Trophoblast cell (in vitro differentiated cells and primary cell): ENCODE measurements around the gene SNED1.

ENCODE experiments used
- DNase-seq, 2 donors: peaks; one replicate each; pipeline ENCODE4 v3.0.0-alpha.2; 2016
- H2AFZ ChIP-seq: 2 replicates; pipeline ENCODE4 v1.6.1; 2013; ENCODE audit warnings: low read length, moderate library complexity, mild to moderate bottlenecking; ENCODE audit not compliant: insufficient read depth, poor library complexity
- H2AK5ac ChIP-seq: 2 replicates; pipeline ENCODE4 v1.6.1; 2013; ENCODE audit warnings: mild to moderate bottlenecking, low read length
- H2BK120ac ChIP-seq: 2 replicates; pipeline ENCODE4 v1.6.1; 2013; ENCODE audit warnings: low read length, mild to moderate bottlenecking, moderate library complexity; ENCODE audit not compliant: insufficient read depth, poor library complexity
- H2BK12ac ChIP-seq: 2 replicates; pipeline ENCODE4 v1.6.1; 2013; ENCODE audit warnings: mild to moderate bottlenecking, low read length, moderate library complexity
- H2BK5ac ChIP-seq: 2 replicates; pipeline ENCODE4 v1.6.1; 2013; ENCODE audit warnings: low read length, low read depth, moderate library complexity, mild to moderate bottlenecking; ENCODE audit not compliant: poor library complexity
- H3K14ac ChIP-seq: 2 replicates; pipeline ENCODE4 v1.6.1; 2013; ENCODE audit warnings: mild to moderate bottlenecking, low read length
- H3K18ac ChIP-seq: 2 replicates; pipeline ENCODE4 v1.6.1; 2013; ENCODE audit warnings: mild to moderate bottlenecking, low read length
- H3K23ac ChIP-seq: 2 replicates; pipeline ENCODE4 v1.6.1; 2013; ENCODE audit warnings: low read length
- H3K27ac ChIP-seq: 2 replicates; pipeline ENCODE4 v1.5.1; 2013; ENCODE audit warnings: low read depth, mild to moderate bottlenecking, inconsistent platforms, low read length, moderate library complexity
- H3K27me3 ChIP-seq: 2 replicates; pipeline ENCODE4 v1.6.1; 2013; ENCODE audit warnings: inconsistent platforms, mild to moderate bottlenecking, low read length, moderate library complexity; ENCODE audit not compliant: insufficient read depth
- H3K36me3 ChIP-seq, 2 experiments: 1 replicate in 1 of 2; 2 replicates in 1 of 2; pipeline ENCODE4 v1.6.1; 2013; ENCODE audit warnings: low read length in 2 of 2, mild to moderate bottlenecking in 2 of 2, moderate library complexity in 1 of 2; ENCODE audit not compliant: insufficient read depth in 2 of 2, control insufficient read depth in 1 of 2
- H3K4ac ChIP-seq: 2 replicates; pipeline ENCODE4 v1.6.1; 2013; ENCODE audit warnings: low read depth, mild to moderate bottlenecking, low read length, moderate library complexity
- H3K4me1 ChIP-seq, 2 experiments: 1 replicate in 1 of 2; 2 replicates in 1 of 2; pipeline ENCODE4 v1.6.1; 2013; ENCODE audit warnings: low read length in 2 of 2, mild to moderate bottlenecking in 2 of 2, moderate library complexity in 1 of 2; ENCODE audit not compliant: insufficient read depth in 2 of 2, control insufficient read depth in 1 of 2
- H3K4me2 ChIP-seq: 2 replicates; pipeline ENCODE4 v1.6.1; 2013; ENCODE audit warnings: inconsistent platforms, mild to moderate bottlenecking, low read length, moderate library complexity
- H3K4me3 ChIP-seq: 2 replicates; pipeline ENCODE4 v1.5.1; 2013; ENCODE audit warnings: mild to moderate bottlenecking, low read depth, low read length, inconsistent platforms
- H3K79me1 ChIP-seq: one replicate; pipeline ENCODE4 v1.6.1; 2013; ENCODE audit warnings: low read length
- H3K79me2 ChIP-seq: 2 replicates; pipeline ENCODE4 v1.6.1; 2013; ENCODE audit warnings: low read length, mild to moderate bottlenecking; ENCODE audit not compliant: control insufficient read depth, insufficient read depth, poor library complexity
- H3K9ac ChIP-seq: 2 replicates; pipeline ENCODE4 v1.6.1; 2013; ENCODE audit warnings: mild to moderate bottlenecking, low read length
- H3K9me3 ChIP-seq: 2 replicates; pipeline ENCODE4 v1.6.1; 2013; ENCODE audit warnings: low read depth, mild to moderate bottlenecking, control low read depth, inconsistent platforms, low read length; ENCODE audit not compliant: insufficient read depth
- H4K12ac ChIP-seq: 2 replicates; pipeline ENCODE4 v1.6.1; 2013; ENCODE audit warnings: low read depth, mild to moderate bottlenecking, low read length, moderate library complexity
- H4K8ac ChIP-seq: 2 replicates; pipeline ENCODE4 v1.6.1; 2013; ENCODE audit warnings: low read depth, mild to moderate bottlenecking, low read length, moderate library complexity
- H4K91ac ChIP-seq: one replicate; pipeline ENCODE4 v1.6.1; 2013; ENCODE audit warnings: low read depth, mild to moderate bottlenecking, low read length, moderate library complexity
- WGBS: extraction: QIAGEN DNeasy Blood & Tissue Kit; methylation state at CpG from one replicate; pipeline ENCODE4 v1.1.7; 2013; ENCODE audit warnings: missing lambda C conversion rate; ENCODE audit not compliant: insufficient read length, insufficient coverage; ENCODE audit errors: extremely low coverage; 5-methylcytosine and 5-hydroxymethylcytosine counted together

The SNED1 gene

GRCh38 chr2:241088376-241088775 is 90.0 kb downstream of the SNED1 start:
- no peak overlapping the region for H3K9ac ChIP-seq
- no peaks in the 10 kb centered on the region for H3K4me1 ChIP-seq
- no peak overlapping the region for H2AK5ac ChIP-seq
- H4K8ac ChIP-seq, result no peak overlapping the region
- no peak overlapping the region for H3K23ac ChIP-seq
- no peak overlapping the region for H4K12ac ChIP-seq
- no peak overlapping the region for H3K27ac ChIP-seq
- H3K4ac ChIP-seq, result no peak overlapping the region
- no peak overlapping the region for H3K4me2 ChIP-seq
- H3K79me2 ChIP-seq, result no peaks in the 10 kb centered on the region
- no peak for DNase-seq
- no peak overlapping the region for H2BK5ac ChIP-seq
- H3K27me3 ChIP-seq, result no peaks in the 10 kb centered on the region
- H3K9me3 ChIP-seq, result no peaks in the 10 kb centered on the region
- H4K91ac ChIP-seq, result no peak overlapping the region
- no CpG with 5 or more reads among the region's 8 CpGs for WGBS
- no peaks in the 10 kb centered on the region for H3K79me1 ChIP-seq
- no peak overlapping the region for H3K4me3 ChIP-seq
- no peak overlapping the region for H2BK12ac ChIP-seq
- H2BK120ac ChIP-seq, result no peak overlapping the region
- H3K14ac ChIP-seq, result no peak overlapping the region
- H2AFZ ChIP-seq, result no peak overlapping the region
- no peak overlapping the region for H3K18ac ChIP-seq
- H3K36me3 ChIP-seq, result peaks cover 35 to 46% of the 10 kb centered on the region in 2 experiments

- no peak overlapping the region for H3K23ac ChIP-seq
- DNase-seq, result no peak
- no peak overlapping the region for H2BK5ac ChIP-seq
- no peaks in the 10 kb centered on the region for H3K4me1 ChIP-seq
- no peak overlapping the region for H2AFZ ChIP-seq
- no peaks in the 10 kb centered on the region for H3K9me3 ChIP-seq
- peaks cover 37 to 50% of the 10 kb centered on the region in 2 experiments for H3K36me3 ChIP-seq
- H3K27ac ChIP-seq, result no peak overlapping the region
- no peak overlapping the region for H2BK12ac ChIP-seq
- H3K4me3 ChIP-seq, result no peak overlapping the region
- H3K79me2 ChIP-seq, result no peaks in the 10 kb centered on the region
- H2AK5ac ChIP-seq, result no peak overlapping the region
- no peak overlapping the region for H4K12ac ChIP-seq
- no peak overlapping the region for H3K14ac ChIP-seq
- no peak overlapping the region for H3K9ac ChIP-seq
- H3K27me3 ChIP-seq, result no peaks in the 10 kb centered on the region
- H3K4me2 ChIP-seq, result no peak overlapping the region
- H3K79me1 ChIP-seq, result no peaks in the 10 kb centered on the region
- H4K91ac ChIP-seq, result no peak overlapping the region
- no peak overlapping the region for H2BK120ac ChIP-seq
- no peak overlapping the region for H3K18ac ChIP-seq
- no peak overlapping the region for H4K8ac ChIP-seq
- no peak overlapping the region for H3K4ac ChIP-seq
- whole genome bisulfite sequencing, result no CpG with 5 or more reads among the region's 20 CpGs
Measured at GRCh38 chr2:241088791-241089732, 90.6 kb downstream of the SNED1 start.

- H3K27me3 ChIP-seq, result no peaks in the 10 kb centered on the region
- no peak overlapping the region for H3K4me3 ChIP-seq
- no peak overlapping the region for H4K12ac ChIP-seq
- H4K8ac ChIP-seq, result no peak overlapping the region
- no peak overlapping the region for H2BK12ac ChIP-seq
- no peak overlapping the region for H3K27ac ChIP-seq
- no CpG with 5 or more reads among the region's 10 CpGs for WGBS
- H3K4ac ChIP-seq, result no peak overlapping the region
- DNase-seq, result no peak
- no peak overlapping the region for H2AFZ ChIP-seq
- no peak overlapping the region for H3K9ac ChIP-seq
- H3K79me2 ChIP-seq, result no peaks in the 10 kb centered on the region
- peaks cover 46 to 62% of the 10 kb centered on the region in 2 experiments for H3K36me3 ChIP-seq
- no peak overlapping the region for H3K4me2 ChIP-seq
- no peak overlapping the region for H3K18ac ChIP-seq
- H2AK5ac ChIP-seq, result no peak overlapping the region
- no peak overlapping the region for H4K91ac ChIP-seq
- H3K79me1 ChIP-seq, result no peaks in the 10 kb centered on the region
- H3K23ac ChIP-seq, result no peak overlapping the region
- H2BK5ac ChIP-seq, result no peak overlapping the region
- H3K4me1 ChIP-seq, result no peaks in the 10 kb centered on the region
- H2BK120ac ChIP-seq, result no peak overlapping the region
- H3K9me3 ChIP-seq, result no peaks in the 10 kb centered on the region
- no peak overlapping the region for H3K14ac ChIP-seq
Measured at GRCh38 chr2:241091201-241091600, 92.8 kb downstream of the SNED1 start.

- Histone ChIP-seq H2BK12ac (no peak overlapping the region), H4K91ac (no peak overlapping the region)
- no CpG with 5 or more reads among the region's 22 CpGs for WGBS
Measured at GRCh38 chr2:241091734-241092445, 93.5 kb downstream of the SNED1 start.

More at GRCh38 chr2:241091734-241092445, 93.5 kb downstream of the SNED1 start:
- H2BK120ac ChIP-seq, result no peak overlapping the region
- no peak overlapping the region for H3K4me3 ChIP-seq
- H3K79me2 ChIP-seq, result no peaks in the 10 kb centered on the region
- no peak overlapping the region for H2AK5ac ChIP-seq
- H4K12ac ChIP-seq, result no peak overlapping the region
- no peak overlapping the region for H3K23ac ChIP-seq
- H3K9me3 ChIP-seq, result no peaks in the 10 kb centered on the region
- H3K14ac ChIP-seq, result no peak overlapping the region
- H3K18ac ChIP-seq, result no peak overlapping the region
- H3K27me3 ChIP-seq, result no peaks in the 10 kb centered on the region
- no peak overlapping the region for H3K4me2 ChIP-seq
- H3K4me1 ChIP-seq, result no peaks in the 10 kb centered on the region
- no peaks in the 10 kb centered on the region for H3K79me1 ChIP-seq
- DNase-seq, result no peak
- H3K36me3 ChIP-seq, result peaks cover 45 to 60% of the 10 kb centered on the region in 2 experiments
- no peak overlapping the region for H3K27ac ChIP-seq
- H2BK5ac ChIP-seq, result no peak overlapping the region
- H4K8ac ChIP-seq, result no peak overlapping the region
- no peak overlapping the region for H2AFZ ChIP-seq
- H3K9ac ChIP-seq, result no peak overlapping the region
- H3K4ac ChIP-seq, result no peak overlapping the region
